NCI-H2107 treated with DMSO at 0.1 percent for 48 hours (cell line): ENCODE results near the gene SUPT4H1.

Experiments used
- DNase-seq: peaks from one replicate; lab custom pipeline; 2025; ENCODE audit not compliant: unreplicated experiment; lab: John Stamatoyannopoulos, UW

The SUPT4H1 gene

DNA sequence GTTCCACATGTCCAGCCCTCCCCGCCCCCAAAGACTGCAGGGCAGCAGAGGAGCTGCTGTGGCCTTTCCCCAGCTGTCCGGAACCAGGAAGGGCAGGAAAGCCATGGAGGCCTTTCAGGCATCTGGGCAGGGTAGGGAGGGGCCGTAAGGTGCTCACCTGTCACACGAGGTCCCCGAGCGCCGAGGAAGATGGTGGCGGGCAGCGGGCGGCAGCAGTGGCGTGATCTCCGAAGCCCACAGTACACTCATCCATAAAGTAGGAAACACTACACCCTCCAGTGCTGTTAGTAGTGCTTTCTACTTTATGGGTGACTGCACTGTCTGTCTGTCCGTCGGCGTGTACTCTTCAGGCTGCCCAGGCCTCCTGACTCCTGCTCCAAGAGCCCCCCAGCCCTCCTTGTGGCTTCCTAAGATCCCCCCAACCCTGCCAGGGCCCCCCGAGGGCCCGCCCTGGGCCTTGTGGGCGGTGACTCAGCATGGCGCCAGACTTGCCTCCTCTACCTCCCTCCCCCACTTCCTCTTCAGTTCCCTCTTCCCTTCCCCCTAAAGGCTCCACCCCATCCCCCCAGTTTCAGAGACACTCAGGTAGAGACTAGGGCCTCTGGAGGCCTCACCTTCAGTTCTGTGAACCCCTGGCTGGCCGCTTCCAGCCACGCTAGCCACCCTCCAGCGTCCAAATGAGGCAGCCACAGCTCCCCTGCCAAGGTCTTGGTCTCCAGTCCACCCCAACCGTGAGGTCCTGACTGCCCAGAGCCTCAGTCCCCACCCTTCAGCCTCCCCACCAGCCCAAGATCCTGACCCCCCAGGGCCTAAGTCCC is 20.8 kb downstream of the SUPT4H1 start:
- DNase-seq: no peak

DNA sequence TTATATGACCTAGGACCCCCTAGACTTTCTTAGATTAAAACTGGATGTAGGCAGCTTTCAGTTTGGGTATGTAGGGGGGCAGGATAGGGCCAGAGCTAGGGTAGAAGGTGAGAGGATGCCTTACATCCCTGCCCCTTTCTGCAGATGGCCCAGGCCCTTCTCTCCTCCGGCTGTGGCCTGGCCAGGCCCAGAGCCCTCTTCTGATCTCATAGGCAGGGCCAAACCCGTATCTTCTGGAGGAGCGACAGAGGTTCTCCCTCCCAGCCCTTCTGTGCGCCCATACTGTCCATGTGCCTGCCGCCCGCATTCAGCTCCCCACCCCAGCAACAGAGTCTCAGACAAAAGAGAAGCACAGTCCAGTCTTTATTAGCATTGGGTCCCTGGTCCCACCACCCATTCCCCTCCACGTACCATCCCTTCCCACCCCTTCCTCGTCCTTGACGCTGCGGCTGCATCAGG is 21.4 kb downstream of the SUPT4H1 start:
- DNase-seq: no peak

DNA sequence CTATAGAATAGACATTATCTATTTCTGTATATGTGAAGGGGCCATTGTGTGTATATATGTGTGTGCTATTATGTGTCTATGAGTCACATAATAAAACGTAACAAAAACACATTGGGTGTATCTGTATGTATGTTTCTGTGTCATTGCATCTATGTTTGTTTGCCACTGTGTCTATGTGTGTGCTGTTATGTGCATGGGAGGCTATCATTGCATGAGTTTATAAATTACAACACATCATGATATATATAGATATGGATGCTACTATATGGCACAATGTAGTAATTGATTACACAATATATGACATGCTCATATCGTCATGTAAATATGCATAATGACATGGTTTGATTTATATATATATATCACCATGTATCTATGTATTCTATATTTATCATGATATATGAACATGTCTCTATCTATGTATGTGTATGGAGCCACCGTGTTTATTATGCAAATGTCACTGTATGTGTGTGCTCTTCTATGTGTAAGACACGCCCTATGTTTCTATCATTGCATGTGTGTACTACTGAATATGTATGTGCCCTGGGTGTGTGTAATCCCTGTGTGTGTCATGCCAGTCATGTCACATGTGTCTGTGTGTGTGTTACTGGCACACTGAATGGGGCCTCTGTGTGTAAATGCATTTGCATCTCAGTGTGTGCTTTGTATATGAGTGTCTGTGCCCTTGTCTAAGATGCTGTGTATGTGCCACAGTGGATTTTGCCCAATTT is 22.0 kb downstream of the SUPT4H1 start:
- DNase-seq: no peak

DNA sequence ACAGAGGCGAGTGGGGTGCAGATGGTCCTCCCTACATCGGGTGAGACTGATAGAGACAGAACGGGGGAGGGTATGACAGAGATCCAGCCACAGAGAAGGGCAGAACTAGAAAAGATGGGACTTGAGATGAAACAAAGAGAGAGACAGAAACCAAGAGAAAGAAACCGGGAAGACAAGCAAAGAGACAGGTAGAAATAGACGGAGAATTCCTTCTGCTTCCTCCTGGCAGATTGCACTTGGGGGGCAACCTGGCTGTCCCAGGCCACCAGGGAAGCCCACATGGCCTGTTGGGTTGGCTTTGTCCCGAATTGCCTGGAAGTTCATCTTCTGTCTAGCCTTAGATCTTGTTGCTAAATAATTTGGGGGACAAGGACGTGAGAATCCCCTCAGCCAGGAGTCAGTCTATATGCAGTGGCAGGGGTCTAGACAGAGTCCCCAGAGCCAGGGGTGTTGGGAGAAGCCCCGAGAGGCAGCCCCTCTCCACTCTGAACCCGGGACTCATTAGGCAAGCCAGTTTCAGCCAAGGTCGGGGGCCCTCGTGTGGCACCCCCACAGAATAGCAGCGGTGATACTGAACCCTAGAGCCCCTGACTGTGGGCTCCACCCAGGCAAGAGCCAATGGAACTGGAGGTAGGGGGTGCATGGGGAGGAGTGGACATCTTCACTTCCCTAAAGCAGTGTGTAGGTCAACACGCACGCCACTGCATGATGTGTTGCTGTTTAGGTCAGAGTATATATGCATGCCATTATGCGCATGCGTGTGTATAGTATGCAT is 22.8 kb downstream of the SUPT4H1 start:
- no peak for DNase-seq

DNA sequence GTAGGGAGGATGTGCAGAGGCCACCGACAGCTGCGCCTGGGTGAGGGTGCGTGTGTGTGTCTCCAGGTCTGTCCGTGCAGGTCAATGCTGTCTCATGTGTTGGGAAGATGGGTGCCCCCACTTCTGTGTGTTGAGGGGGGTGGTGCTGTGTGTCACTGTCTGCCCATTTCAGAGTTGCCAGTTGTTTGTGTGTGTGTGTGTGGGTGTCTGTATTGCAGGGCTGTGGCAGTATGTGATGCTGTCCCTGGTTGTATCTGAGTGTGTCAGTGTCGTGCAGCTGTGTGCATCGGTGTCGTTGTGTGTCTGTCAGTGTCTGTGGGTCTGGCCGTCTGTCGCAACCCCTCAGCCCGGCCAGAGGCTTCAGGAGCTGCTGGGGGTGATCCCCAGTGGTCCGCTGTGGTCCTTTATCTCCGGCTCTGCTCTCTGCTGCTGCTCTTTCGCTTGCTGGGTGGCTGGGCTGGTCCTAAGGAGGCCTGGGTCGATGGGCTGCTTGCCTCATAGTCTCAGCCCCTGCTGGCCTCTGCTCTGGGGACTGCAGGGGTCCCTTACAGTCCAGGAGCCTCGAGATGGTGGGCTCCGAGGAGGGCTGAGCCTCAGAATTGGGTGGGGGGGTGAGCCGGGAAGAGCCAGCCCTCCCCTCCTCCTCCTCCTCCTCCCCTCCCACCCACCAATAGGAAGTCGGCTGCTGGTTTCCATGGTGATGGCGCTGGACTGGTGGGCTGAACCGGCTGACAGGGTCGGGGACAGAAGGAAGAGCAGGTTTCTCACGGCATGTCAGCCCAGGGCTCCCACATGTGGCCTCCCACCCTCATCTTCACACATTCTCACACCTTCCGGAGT is 23.6 kb downstream of the SUPT4H1 start, which contains the start of gene TSPOAP1:
TSPOAP1 (minus strand) TSS at position 601 of the 840 bp plus-strand sequence. CDS start 875 bp downstream, outside the sequence.
- no peak for DNase-seq

DNA sequence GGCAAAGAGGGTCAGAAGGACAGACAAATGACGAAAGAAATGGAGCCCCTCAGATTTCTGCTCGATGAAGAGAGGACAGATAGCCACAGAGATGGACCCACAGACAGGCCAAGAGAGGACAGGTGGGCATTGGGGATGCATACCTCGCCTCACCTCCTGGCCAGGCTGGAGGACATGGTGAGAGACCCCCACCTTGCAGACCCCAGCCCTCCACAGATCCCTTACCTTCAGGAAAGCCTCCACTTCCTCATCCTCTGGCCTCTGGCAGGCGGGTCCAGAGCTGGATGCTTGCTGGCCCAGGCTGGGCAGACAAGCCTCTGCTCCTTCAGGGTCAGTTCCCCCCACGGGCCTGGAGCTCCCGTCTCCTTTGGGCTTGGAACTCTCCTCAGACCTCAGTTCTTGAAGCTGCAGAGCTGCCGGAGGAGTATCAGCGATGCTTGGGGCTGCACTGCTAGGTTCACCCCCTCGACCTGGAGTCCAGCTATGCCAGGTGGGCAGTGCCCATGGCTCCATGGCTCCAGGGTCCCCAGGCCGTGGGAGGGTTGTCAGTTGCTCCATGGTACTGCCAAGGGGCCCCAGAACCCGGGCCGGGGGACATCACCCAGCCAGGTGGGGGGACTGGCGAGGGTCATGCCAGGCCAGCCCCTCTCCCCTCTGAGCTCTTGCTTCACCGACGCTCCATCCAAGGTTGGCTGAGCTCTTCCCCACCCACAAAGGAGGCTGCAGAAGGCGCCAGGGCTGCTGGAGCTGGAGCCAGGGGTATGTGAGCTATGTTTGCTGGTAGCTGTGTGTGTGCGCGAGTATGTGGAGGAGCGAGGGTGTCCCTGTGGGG is 24.4 kb downstream of the SUPT4H1 start:
- DNase-seq: no peak

DNA sequence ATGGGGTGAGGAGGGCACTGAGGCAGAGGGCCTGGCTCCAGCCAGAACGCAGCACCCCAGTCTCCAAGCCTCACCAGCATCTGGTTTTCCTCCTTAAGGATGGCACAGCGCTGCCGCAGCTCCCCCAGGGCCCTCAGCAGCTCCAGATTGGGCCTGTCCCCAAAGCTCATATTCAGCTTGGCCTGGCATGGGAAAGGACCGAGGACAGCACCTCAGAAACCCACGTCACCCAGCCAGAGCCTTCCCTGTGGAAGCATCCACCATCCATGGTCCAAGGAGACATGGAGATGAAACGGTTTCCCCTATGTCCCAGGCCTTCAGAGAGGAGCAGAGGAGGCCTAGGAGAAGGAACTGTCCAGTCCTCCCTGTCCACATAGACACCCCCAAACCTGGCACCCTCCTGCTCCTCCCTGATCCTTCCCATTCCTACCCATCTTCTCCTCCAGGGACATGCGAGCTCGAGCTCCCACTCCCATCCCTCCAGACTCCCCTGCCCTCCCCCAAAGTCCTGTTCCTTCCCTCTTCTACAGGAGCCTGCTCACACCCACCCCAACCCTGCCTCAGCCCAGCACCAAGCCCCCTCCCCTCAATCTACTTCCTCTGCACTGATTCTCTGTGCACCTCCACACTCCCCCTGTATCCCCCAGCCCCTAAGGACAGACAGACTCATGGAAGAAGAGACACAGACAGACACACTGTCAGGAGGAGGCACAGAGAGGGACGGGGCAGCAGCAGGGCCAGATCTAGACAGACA is 25.2 kb downstream of the SUPT4H1 start:
- DNase-seq: no peak

DNA sequence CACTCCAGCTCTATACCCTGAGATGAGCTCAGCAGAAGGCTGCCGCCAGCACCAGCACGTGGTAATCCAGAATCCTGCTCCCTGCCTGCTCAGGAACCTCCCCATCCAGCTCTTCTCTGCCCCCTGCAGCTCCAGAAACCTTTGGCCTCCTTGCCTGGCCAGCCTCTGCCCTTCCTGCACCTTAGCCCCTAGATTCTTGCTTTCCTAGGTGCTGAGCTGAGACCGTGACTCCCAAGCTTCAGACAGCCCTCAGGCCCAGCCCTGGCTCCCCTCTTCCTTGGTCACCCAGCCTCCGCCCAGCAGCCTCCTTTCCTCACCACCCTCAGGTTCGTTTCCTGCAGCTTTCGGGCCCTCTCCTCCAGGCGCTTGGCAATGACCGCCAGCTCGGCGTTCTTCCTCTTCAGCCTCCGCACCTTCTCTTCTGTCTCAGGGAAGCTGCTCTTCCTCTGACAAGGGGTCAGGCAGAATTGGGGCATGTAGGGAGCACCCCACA is 26.0 kb downstream of the SUPT4H1 start:
- no peak for DNase-seq

DNA sequence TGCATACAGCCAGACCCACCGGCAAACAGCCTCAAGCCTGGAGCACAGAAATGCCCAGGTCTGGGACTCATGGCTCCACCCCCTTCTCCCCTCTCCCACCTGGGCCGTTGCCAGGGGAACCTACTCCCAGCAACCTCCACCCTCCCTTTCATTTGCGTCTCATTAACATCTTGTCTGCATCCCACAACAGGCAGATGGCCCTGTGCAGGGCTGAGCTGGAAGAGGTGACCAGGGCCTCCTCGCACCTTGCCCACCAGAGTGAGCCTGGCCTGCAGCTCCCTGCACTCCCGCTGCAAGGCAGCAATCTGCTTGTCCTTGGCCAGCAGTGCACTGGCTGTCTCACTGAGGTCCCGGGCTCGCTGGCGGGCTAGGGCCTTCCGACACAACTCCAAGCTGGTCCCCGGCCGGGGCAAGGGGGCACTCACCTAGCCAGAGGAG is 26.7 kb downstream of the SUPT4H1 start:
- no peak for DNase-seq

DNA sequence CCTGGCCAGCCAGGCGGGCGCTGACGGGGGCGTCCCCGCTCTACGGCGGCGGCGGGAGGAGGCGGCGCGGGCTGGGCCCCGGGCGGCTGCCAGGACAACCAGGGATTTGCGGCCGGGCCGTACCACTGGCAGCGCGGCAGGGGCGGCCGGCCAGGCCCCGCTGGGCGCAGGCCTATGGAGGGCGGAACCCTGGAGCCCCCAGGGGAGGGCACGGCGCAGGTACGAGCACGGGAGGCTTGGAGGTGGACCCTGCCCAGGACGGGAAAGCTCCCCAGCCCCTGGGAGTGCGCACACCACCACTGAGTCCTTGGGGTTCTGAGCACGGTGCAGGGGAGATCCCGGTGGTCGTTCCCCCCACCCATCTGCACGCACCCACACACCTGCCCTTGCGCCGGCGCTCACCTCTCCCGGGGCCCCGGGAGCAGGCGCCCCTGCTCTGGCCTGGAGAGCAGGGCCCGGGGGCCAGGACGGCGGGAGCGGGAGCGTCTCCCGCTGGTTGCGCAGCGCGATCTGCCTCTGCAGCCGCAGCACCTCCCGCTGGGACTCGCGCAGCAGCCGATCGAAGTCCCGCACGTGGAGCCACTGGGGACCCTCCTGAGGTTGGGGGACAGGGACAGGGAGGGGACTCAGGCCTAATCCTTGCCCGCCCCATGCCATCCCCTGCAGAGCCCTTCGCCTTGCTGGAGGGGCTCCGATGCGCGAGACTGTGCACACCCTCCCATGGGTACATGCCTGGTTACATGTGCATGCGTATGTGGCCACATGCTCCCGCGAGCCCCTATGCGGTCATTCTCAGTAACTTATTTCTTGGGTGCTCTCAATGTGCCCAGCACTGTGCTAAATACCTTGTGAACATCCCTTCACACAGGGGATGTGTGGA is 27.4 kb downstream of the SUPT4H1 start:
- no peak for DNase-seq

DNA sequence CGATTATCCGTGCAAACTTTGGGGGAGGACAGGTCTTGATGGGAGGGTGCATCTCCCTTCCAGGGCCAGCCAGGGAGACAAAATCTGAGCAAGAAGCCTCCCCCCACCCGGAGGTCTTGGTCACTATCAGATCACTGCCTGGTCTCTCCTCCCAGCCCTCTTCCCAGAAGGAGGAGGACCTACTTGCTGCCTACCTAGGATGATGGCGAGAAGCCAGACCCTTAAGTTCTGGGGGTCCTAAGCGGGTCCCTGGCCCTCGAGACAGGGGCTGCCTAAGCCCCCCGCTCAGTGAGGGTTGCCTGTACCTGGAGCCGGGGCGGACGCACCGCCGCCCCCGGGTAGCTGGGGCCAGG is 28.0 kb downstream of the SUPT4H1 start:
- no peak for DNase-seq

DNA sequence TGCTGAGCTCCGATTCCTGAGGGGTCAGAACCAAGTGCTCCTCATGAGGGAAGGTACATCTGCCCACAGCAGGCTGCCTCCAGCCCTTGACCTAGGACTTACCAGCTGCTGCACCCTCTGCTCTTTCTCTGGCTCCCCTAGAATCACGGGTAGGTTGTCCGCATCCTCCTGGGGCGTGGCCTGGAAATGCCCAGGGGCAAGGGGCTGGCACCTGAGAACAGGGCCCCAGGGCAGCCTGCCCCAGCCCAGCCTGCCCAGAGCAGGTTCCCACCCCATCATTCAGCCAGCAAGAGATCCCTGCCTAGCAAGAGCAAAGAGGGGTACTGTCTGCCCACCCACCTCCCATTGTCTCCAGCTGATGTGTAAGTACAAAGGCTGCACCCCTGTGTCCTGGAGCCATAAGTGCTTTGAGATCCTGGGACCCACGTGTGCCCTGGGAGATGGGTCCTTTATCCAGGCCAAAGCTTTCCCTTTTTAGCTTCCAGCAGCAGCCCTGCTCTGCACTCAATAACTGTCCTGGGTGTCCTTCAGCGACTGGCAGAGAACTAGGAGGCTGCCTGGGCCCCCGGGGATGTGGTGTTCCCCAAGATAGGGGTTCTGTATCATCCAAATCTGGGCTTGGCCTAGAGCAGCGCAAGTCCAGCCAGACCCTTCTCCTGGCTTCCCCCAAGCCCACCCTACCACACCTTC is 28.5 kb downstream of the SUPT4H1 start:
- no peak for DNase-seq

DNA sequence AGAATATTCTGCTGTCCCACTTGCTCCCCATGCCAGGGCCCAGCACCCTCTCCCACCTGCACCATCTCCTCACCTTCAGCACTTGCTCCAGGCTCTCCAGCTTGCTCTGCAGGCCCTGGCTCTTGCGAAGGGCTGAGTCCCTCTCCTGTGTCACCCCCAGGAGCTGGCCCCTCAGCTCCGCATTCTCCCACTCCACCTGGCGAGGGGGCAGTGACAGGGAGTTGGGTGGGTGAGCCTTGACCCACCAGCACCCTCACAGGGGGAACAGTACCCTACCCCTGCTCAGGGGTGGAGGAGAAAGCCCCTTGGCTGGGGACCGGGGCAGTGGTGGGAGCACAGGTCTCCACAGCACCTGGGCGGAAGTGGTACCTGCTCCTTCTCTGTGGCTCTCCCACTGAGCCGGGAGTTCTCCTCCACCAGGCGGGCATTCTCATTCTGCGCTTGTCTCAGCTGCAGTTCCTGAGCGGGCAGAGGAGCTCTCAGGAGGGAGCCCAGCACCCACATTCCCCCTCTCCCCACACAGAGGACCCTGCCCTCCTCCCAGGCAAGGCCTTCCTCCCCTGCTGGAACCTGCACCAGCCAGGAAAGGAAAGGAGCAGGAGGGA is 29.3 kb downstream of the SUPT4H1 start:
- DNase-seq: no peak

DNA sequence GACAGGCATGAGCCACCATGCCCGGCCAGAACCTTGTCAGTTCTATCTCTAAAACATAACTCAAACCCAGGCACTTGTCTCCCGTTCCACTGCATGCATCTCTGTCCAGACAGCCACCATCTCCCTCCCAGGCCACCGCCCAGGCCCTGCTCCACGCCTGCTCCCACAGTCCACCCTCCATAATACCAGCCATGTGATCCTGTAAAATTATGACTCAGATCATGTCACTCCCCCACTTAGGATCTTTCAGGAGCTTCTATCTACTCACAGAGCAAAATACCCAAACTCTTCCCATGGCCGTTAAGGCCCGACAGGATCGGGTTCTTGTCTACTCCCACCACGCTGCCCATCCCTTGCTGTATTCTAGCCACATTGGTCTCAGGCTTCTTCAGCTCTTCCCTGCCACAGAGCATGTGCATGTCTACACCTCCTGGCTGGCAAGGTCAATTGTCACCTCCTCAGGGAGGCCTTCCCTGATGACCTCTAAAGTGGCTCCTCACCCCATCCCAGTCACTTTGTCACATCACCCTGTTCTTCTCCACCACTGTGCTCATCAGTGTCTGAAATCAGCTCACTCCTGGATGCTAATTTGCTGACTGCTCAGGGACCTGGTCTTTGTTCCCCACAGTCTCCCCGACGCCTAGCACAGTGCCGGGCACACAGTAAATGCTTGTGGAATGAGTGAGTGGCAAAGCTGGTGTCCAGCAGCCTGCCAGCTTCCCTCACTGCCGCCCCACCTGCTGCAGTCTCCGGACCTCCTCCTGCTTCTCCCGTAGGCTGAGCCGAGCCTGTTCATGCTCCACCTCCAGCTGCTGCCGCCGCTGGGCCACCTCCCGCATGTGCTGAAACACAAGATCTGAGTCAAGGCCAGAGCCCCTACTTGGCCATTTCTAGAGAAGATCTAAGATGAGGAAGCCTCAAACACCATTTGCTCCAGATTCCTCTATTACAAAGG is 30.2 kb downstream of the SUPT4H1 start:
- DNase-seq: no peak

DNA sequence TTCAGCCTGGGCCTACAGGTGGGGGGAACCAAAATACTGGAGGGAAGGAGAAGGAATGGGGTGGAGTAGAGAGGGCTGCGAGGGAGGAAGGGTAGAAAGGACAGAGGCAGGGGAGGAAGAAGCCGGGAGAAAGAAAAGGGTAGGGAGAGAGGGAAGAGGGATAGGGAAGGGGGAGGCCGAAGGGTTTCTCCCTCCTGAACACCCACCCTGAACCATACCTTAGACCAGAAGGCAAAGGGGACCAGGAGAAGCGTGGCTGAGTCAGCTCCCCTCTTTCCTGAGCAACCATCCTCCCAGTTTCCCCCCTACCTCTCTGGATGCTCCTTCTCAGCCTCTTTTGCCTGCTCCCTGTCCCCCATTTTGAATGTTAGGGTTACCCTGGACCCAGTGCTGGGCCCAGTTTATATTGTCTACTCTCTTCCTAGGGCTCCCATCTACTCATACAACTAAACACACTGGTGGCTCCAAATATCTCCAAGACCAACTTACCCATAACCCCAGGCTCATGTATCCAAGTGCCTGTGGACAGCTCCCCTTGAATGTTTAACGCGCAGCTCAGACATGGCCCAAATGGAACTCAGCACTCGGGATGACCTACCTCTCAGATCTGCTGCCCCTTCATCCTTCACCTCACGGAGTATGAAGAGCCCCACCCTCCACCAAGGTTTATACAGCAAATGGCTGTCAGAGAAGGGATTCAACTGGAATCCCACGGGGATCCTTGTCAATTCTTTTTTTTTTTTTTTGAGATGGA is 31.3 kb downstream of the SUPT4H1 start:
- DNase-seq: no peak
